Calu3 (cell line): ENCODE results near the gene HECW1. TPM values are rescaled to one million over a fixed set of nuclear protein-coding genes. Genes with fewer than 3 reads are reported as not detected.

ENCODE experiments used
- BruUV-seq: library from RNA; stranded (reverse); fragments of 400-500 nt; replicated peaks from 2 replicates; lab custom pipeline; 2021; lab: Mats Ljungman, UMichigan
- CTCF ChIA-PET: fragments of 300-600 bp; sonication (Branson Sonifier 250); formaldehyde crosslinking; loops from one replicate; lab custom pipeline; 2022; ENCODE audit warnings: antibody characterized with exemption; lab: Charles Lee
- DNase-seq: peaks from one replicate; pipeline ENCODE4 v3.0.0; 2022
- H3K27ac Mint-ChIP-seq: one replicate; pipeline ENCODE4 v1.8.0; 2022; ENCODE audit warnings: mixed read lengths; ENCODE audit not compliant: unreplicated experiment
- H3K27me3 Mint-ChIP-seq: one replicate; pipeline ENCODE4 v1.8.0; 2022; ENCODE audit warnings: mixed read lengths; ENCODE audit not compliant: unreplicated experiment
- H3K36me3 Mint-ChIP-seq: one replicate; pipeline ENCODE4 v1.8.0; 2022; ENCODE audit warnings: mild to moderate bottlenecking, moderate library complexity, mixed read lengths; ENCODE audit not compliant: insufficient read depth, unreplicated experiment
- H3K4me1 Mint-ChIP-seq: one replicate; pipeline ENCODE4 v1.8.0; 2022; ENCODE audit warnings: mild to moderate bottlenecking, low read depth, mixed read lengths; ENCODE audit not compliant: unreplicated experiment
- H3K4me3 Mint-ChIP-seq: one replicate; pipeline ENCODE4 v1.8.0; 2022; ENCODE audit warnings: mild to moderate bottlenecking, low read depth, moderate library complexity, mixed read lengths; ENCODE audit not compliant: unreplicated experiment
- H3K9me3 Mint-ChIP-seq: one replicate; pipeline ENCODE4 v1.8.0; 2022; ENCODE audit warnings: low read depth, mixed read lengths; ENCODE audit not compliant: unreplicated experiment
- CTCF ChIP-seq: fragments of 200-600 bp; IDR thresholded peaks from one replicate; pipeline ENCODE4 v1.8.0; 2022; ENCODE audit warnings: antibody characterized with exemption; ENCODE audit not compliant: unreplicated experiment
- intact Hi-C: fragments of 100-400 bp; cut with micrococcal nuclease; formaldehyde crosslinking; loops from one replicate; pipeline ENCODE4 v1.10.0; 2022; ENCODE audit not compliant: unreplicated experiment
- total RNA-seq: library from RNA; stranded (reverse); gene quantifications from 2 replicates; pipeline ENCODE4 v1.2.3, GENCODE V29; 2022

Gene HECW1
- total RNA-seq, 1 experiment from 2014 or later, result 0.33 TPM

- BruUV-seq, result no TSS peak
- Mint-ChIP-seq H3K36me3 (no peaks in the 10 kb centered on the region), H3K9me3 (peaks cover 4% of the 10 kb centered on the region), H3K4me3 (no peak overlapping the region), H3K27me3 (peaks cover 28% of the 10 kb centered on the region), H3K27ac (no peak overlapping the region), H3K4me1 (no peaks in the 10 kb centered on the region)
- CTCF ChIA-PET, result no interaction called here
- no peak for DNase-seq
- TF ChIP-seq CTCF, result no peak
- intact Hi-C loops, result no loop called here
These were observed 433.8 kb downstream of the HECW1 start for GRCh38 chr7:43546231-43546630.

- BruUV-seq, result no TSS peak
- Mint-ChIP-seq H3K9me3 (peaks cover 4% of the 10 kb centered on the region), H3K27me3 (peaks cover 29% of the 10 kb centered on the region), H3K27ac (no peak overlapping the region), H3K36me3 (no peaks in the 10 kb centered on the region), H3K4me3 (no peak overlapping the region), H3K4me1 (peaks cover 8% of the 10 kb centered on the region)
- CTCF ChIA-PET, result interaction anchor here (1.5 kb wide), 1 partner anchor 32 kb away, joined by 4 read pairs; the partner anchor contains the start of gene STK17A
- no peak for DNase-seq
- intact Hi-C loops, result no loop called here
- TF ChIP-seq CTCF, result no peak
These were observed 438.0 kb downstream of the HECW1 start for GRCh38 chr7:43550427-43550826.

- Mint-ChIP-seq H3K4me3 (no peak overlapping the region), H3K36me3 (no peaks in the 10 kb centered on the region), H3K27ac (no peak overlapping the region), H3K27me3 (peaks cover 27% of the 10 kb centered on the region), H3K4me1 (peaks cover 8% of the 10 kb centered on the region), H3K9me3 (peaks cover under 1% of the 10 kb centered on the region)
- CTCF ChIA-PET, result interaction anchor here (0.6 kb wide), 1 partner anchor 97 kb away, joined by 3 read pairs; no protein-coding TSS in a partner anchor
- TF ChIP-seq CTCF, result no peak
- no TSS peak for BruUV-seq
- intact Hi-C loops, result no loop called here
- DNase-seq, result no peak
These were observed 439.7 kb downstream of the HECW1 start for GRCh38 chr7:43552122-43552521.

GRCh38 chr7:43553999-43554398 lies 441.6 kb downstream of the HECW1 start:
- Mint-ChIP-seq H3K9me3 (peaks cover 3% of the 10 kb centered on the region), H3K36me3 (no peaks in the 10 kb centered on the region), H3K27me3 (peaks cover 27% of the 10 kb centered on the region), H3K4me3 (no peak overlapping the region), H3K4me1 (peaks cover 19% of the 10 kb centered on the region), H3K27ac (no peak overlapping the region)
- DNase-seq, result no peak
- CTCF ChIA-PET, result interaction anchor here (0.7 kb wide), 1 partner anchor 1122 kb away, joined by 7 read pairs; no protein-coding TSS in a partner anchor
- TF ChIP-seq CTCF, result no peak
- BruUV-seq, result no TSS peak
- intact Hi-C loops, result no loop called here
